ENCODE data around the gene PRL.

PRL gene

DNA sequence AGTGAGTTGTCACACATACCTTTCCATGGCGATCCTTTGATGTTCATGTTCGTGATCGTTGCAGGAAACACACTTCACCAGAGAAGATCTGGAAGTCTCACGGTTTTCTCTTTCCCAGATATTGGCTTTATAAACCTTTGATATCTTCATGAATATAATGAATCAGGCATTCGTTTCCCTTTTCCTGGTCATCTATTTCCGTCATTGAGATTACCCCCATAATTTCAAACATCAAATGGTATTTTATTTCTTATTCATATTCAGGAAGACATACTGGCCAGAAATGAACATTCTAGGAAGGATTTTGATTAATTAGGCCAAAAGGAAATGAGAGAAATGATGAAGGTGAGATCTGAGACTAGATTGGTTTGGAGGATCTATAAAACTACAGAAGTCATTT lies at the start of gene PRL:
PRL (minus strand) TSS at position 101 of the 400 bp plus-strand sequence; CDS start at position 47, 54 bp downstream.
- no peak for DNase-seq

- DNase-seq = peak; percentile 28
These were observed 47.0 kb upstream of the PRL start for GRCh38 chr6:22343864-22344263.

DNA sequence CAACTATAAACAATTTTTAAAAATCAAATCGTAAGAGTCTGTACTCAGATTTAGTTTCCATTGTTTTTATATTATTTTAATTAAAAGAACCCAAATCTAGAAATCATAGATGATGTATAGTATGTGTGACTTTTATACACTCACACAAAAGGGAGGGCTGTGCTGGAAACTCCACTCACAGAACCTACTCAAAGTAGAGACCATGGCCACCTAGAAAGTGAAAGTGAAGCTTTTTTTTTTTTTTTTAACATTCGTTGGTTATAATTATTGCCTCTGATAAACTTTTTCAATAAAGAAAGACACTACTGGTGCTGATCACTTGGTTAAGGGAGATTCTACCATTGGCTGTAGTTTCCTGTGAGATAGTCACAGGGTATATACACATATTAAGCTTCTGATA lies 37.9 kb upstream of the PRL start:
- peak; percentile 78 for DNase-seq

GRCh38 chr6:22333802-22334201 lies 37.0 kb upstream of the PRL start:
- DNase-seq = no peak

DNA sequence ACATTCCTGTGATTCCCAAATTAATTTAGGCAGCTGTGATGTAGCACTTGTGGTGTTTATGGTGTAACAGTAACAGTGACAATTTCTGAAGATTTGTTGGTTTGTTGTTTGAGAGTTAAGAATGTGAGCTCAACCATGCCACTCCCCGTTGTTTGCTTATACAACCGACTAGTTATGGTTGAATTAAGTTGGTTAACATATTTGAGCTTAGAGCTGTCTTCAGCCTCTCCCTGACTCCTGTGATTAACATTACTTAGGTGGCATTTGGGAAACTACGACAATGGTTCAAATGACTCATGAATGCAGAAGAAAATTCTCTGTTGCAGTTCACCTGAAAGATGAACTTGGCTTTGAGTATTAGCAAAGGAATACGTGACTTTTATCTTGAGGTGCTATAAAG lies 35.9 kb upstream of the PRL start:
- DNase-seq = no peak

- DNase-seq = no peak
These were observed 35.4 kb upstream of the PRL start for GRCh38 chr6:22332216-22332615.

DNA sequence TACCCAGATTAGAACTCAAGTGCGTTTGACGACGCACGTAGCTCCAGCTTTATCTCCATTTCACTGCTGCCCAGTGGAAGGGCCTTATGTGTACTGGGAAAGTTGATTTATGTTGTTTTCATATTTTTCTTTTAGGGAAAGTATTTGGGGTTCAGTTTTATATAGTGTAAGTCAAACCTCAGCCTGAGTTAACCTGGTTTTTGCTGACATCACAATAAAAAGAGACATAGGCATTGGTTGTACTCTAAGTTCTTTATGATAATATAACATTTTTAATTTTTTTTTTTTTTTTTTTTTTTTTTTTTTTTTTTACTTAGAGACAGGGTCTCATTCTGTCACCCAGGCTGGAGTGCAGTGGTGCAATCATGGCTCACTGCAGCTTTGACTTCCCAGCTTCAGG lies 34.1 kb upstream of the PRL start:
- DNase-seq = no peak

DNA sequence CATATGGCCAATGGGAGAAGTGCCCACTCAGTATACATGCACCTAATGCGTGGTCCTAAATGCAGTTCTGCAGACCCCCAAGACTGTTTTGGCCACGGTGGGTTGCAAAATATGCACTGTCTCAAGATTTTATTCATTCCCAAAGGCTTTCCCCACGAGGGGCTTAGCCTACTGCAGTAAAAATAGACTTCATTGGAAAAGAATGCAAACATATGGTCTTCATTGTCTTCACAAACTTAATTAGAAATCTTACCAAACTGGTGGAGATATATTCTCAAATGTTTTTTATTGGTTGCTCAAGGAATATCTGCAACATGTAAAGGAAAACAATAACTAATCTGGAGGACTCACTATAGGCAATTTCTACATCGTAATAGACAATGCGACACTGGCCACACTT lies 31.6 kb upstream of the PRL start:
- no peak for DNase-seq

- DNase-seq = no peak
These were observed 31.0 kb upstream of the PRL start for GRCh38 chr6:22327881-22328280.

GRCh38 chr6:22326500-22326899 lies 29.7 kb upstream of the PRL start:
- DNase-seq = no peak

GRCh38 chr6:22325481-22325880 lies 28.6 kb upstream of the PRL start:
- DNase-seq = no peak

DNA sequence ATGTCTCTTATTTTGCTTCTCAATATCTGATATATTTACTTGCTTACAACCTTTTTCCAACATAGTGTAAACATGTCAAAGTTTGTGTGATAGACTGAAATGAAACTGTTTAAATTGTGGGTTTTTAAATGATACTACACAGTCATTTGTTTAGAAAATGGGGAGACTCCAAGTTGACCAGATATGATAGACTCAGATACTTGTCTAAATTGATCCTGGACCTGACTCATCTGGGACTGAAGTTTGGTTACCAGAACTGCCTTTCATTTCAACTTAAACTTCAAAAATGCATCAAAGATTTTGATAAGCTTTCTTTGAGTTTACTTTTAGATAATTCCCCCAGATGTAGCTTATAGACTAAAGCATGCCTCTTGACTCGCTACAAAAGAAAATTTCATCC lies 27.0 kb upstream of the PRL start:
- no peak for DNase-seq

GRCh38 chr6:22322103-22323030 lies 25.5 kb upstream of the PRL start:
- DNase-seq = no peak

GRCh38 chr6:22320750-22321149 lies 23.9 kb upstream of the PRL start:
- DNase-seq = no peak

- DNase-seq = no peak
These were observed 21.6 kb upstream of the PRL start for GRCh38 chr6:22318404-22318803.

DNA sequence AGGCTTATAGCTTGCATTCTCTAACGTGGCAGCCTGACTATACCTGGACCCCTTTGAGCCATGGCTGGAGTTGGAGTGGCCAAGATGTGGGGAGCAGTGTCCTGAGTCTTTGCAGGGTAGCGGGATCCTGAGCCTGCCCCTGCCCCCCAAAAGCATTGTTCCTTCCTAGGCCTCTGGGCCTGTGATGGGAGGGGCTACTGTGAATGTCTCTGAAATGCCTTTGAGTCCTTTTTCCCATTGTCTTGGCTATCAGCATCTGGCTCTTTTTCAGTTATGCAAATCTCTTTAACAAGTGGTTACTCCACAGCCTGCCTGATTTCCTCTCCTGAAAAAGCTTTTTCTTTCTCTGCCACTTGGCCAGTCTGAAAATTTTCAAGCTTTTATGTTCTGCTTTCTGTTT lies 17.0 kb upstream of the PRL start:
- peak; percentile 37 for DNase-seq

- no peak for DNase-seq
These were observed 12.1 kb upstream of the PRL start for GRCh38 chr6:22308939-22309338.

DNA sequence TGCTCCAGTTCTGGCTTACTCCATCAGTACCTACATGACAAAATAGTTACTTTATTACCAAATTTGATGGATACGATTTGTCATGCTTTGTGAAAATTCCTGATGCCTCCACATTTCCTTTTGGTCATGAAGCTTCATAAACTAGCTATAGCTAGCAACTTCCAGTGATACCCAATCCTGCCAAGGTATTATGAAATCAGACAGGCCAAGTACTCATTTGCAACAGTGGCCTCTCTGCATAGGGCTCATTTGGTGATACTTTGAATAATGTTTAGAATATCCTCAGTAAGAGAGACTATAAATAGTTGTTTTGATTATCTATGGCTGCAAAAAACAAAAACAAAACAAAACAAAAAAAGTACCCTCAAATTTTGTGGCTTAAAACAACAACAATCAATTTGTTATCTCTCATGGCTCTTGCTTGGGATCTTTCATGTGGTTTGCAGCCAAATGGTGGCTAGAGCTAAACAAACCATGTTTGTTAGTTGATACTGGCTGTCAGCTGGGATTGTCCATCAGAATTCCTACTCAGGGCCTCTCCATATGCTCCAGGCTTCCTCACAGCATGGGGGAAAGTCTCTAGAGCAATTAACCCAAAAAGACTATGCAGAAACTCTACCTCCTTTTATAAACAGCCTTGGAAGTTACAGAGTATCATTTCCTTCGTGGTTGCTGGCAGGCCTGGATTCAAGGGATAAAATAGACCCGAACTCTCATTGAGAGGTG lies 10.1 kb upstream of the PRL start:
- DNase-seq = no peak

- peak; percentile 29 for DNase-seq
These were observed 6.0 kb upstream of the PRL start for GRCh38 chr6:22302838-22303237.

- DNase-seq = no peak
These were observed 3.6 kb upstream of the PRL start for GRCh38 chr6:22300273-22300998.

- DNase-seq = no peak
These were observed 1.6 kb upstream of the PRL start for GRCh38 chr6:22298475-22298890.

- no peak for DNase-seq
These were observed 769 bp downstream of the PRL start for GRCh38 chr6:22296067-22296466.

DNA sequence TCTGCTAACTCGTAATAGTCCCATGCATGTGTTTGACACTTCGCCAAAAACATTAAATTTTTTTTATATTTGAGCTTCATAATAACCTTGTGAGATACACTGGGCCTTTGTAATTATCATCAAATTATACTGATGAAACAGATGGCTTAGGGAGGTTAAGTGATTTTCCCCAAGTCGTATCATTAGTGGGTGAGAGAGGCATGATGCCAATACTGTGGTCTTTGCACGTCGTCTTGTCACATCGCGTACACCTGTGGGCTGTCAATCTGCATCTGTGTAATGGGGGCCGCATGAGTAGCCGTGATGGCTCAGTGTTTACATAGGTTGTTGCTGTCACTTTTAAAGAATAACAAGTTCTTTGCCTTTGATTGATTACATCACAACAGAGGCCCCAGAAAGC lies 1.7 kb downstream of the PRL start:
- DNase-seq = no peak

DNA sequence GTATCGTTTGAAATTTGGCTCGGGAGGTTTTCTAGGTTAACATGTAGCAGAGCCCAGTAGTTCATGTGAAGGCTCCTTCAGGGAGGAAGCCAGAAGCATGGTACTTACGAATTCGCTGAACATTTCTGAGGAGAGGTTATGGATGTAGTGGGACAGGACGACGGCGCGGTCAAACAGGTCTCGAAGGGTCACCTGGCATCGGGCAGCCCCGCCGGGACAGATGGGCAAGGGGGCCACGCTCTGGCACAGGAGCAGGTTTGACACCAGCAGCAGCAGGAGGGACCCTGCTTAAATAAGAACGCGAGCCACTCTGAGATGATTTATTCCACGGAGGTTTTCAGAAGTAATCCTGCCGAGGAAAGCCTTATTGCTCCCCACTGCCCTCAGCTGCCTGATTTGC lies 2.5 kb downstream of the PRL start:
- no peak for DNase-seq

Measured in OCI-M1 (cell line).